C1 segment of cervical spinal cord (tissue), 14 donors: ENCODE measurements around the gene HECW1.
"Not testable (repeated sequence)": the region's sequence is repeated elsewhere in the genome, so short reads cannot be mapped to it uniquely, and the experiment has no call there.

Experiments
- DNase-seq, 14 donors: peaks; one replicate each; lab custom pipeline; 2025; lab: John Stamatoyannopoulos, UW

Gene HECW1

DNA sequence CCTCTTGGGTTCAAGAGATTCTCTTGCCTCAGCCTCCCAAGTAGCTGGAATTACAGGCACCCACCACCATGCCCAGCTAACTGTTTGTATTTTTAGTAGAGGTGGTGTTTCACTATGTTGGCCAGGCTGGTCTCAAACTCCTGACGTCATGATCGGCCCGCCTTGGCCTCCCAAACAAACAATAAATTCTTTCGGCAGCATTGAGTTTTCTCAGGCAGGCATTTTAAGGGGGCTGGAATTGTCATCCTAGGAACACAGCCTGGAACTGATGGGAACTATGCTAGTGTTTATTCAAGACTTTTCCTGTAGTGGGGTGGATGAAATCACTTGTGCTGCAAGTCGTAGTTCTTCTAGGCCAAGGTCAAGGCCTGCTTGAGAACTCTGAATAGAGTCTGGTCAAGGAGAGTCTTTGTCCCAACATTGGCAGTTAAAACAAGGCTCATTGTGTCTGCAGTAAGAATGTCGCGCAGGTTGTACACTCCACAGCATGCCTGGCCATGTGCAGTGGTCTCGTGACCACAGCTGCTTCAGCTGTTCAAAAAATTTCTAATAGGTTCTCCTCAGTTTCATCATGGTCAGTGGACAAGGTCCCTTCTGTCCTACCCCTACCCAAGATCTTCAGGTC, 92.8 kb downstream of the HECW1 start:
- DNase-seq = no peak

DNA sequence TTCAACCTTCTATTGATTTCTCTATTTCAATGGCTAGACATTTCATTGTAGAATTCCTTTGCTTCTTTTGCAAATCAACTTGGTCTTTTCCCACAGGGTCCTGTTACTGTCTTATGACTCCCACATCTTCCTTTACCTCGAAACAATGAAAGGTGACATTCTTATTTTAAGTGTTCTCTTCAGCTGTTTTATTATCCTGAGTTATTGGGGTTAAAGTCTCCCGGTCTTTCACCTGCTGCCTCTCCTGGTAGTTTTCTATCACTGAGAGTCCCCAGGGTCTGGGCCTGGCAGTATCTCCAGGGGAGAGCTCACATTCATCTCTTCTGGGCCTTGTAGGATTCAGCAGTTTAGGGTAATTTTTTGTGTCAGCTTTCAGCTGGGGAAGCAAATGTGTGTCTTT, 95.8 kb downstream of the HECW1 start:
- DNase-seq = no peak

DNA sequence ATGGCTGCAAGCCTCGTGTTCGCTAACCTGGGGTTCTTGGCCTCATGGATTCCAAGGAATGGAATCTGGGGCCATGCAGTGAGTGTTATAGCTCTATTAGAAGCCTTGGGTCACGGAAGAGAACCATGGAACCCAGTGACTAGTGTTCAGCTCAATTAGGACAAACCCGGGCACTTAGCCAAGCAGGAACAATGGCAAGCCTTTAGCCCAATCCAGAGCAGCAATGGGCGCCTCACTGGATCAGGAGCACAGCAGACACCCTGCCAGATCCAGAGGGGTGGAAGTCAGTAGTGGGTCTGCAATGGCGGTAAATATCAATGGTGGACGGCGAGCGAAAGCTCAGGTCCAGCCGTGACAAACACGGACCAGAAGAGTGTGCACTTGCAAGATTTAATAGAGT, 98.1 kb downstream of the HECW1 start:
- DNase-seq = not testable (repeated sequence)

DNA sequence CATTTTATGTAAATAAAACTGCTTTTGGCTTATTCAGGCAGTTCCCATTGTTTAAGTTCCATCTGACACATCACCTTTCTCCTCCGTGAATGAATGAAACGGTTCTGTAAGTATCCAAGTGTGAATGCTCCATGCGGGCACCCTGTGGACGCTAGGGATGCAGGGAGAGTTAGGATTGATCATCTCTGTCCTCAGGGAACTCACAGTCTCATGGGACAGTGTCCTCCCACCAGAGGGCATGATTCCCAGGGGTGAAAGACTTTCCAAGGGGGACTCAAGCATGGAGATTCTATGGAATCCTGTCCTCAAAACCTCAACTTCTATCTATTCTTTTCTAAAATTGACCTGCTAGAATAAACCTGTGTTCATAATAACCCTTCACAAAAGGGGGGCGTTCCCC, 98.8 kb downstream of the HECW1 start:
- DNase-seq = no peak

DNA sequence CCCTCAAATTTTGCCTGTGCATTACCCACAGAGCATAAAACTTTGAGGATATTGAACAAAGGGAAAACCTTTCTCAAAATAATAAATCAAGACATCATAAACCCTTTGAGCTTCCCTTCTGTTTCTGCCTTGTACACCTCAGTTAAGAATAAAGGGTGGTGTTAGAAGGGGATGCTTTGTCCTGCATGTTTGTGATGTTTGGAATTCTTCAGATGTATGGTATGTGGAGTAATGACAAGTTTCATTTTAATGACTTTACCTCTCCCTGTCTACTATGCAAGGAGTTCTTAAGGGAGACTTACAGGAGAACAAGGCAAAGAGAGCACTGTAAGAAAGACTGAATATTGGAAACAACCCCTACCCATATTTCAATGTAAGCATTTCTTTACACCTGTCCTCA, 99.2 kb downstream of the HECW1 start:
- DNase-seq = no peak

DNA sequence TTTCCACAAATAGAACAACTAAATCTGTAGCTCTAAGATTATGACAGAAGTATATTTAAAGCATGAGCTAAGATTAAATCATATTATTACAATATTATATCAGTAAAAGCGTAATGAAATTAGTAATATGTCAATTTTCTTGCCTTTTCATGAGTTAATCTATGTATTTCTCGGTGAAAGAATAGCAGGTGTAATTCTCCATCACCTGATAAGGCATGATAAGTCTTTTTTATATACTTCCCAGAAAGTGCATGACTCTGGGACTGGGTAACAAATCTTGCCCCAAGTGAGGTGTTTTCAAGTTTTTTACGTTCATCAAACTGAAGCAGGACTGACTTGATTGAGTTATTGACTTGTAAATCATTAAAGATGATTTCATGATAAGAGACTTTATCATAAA, 100.5 kb downstream of the HECW1 start:
- no peak for DNase-seq

DNA sequence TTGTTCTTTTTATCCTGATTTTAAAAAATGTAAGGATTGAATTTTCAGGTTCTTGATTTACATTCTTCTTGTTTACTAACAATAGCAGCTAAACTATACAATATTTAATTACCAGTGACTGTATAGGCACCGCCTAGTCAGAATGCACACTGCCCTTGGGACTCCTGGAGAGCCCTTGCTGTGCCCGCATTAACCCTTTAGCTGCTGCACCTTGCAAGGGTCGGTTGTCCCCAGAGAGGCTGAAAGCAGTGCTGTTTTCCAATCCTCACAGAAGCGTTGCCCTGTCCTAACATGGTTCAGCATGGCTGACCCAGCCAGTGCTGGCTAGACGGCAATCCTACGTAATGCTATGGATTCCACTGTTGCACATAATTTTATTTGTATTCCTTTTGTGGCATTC, 102.6 kb downstream of the HECW1 start:
- DNase-seq = no peak

DNA sequence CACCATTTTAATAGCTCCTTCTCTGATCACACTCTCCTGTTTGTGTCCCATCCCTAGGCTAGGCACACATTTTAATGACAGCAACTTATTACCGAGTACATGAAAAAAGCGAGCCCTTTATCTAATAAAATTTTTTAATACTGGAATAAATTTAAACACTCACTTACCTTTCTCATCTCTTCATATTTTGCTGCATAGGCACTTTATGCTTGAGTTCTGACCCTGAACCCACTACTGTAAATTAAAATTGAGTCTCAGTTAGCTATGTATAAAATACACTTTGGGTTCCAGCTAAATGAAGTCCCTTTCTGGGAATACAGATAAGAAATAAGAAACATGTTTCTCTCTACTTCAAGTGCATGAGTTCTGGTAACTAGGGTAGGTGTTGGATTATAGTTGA, 104.6 kb downstream of the HECW1 start:
- no peak for DNase-seq

DNA sequence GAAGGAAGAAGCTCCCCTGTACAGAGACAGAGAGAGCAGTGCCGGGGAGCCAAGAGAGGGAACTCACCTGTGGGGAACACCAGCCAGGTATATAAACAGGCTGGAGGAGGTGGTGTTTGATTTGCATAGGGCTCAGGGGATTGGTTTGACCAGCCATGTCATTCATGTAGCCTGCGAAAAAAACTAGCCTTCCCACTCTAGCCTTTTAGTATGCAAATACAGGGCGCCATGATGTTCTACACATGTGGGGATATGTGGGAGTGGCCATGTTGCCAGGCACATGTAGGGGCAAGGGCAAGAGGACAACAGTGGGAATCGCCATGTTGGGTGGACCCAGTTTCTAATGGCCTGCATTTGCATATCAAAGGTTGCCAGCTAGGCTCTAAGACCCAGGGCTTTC, 106.5 kb downstream of the HECW1 start:
- not testable (repeated sequence) for DNase-seq

DNA sequence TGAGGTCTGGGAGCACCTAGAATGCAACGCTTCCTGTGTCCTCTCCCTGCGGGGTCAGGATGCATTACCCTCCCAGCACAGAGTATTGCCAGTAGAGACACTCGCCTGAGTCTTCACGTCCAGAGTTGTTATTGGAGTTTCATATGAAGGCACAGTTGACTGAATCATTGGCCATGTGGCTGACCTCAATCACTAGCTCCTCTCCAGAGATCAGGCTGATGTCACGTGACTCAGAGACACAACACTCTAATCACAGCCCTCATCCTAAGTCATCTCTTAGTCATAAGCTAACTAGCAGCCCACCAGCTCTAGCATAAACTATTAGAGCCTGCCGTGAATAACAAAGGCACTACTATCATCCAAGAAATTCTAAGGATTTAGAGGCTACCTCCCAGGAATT, 107.8 kb downstream of the HECW1 start:
- DNase-seq = no peak

DNA sequence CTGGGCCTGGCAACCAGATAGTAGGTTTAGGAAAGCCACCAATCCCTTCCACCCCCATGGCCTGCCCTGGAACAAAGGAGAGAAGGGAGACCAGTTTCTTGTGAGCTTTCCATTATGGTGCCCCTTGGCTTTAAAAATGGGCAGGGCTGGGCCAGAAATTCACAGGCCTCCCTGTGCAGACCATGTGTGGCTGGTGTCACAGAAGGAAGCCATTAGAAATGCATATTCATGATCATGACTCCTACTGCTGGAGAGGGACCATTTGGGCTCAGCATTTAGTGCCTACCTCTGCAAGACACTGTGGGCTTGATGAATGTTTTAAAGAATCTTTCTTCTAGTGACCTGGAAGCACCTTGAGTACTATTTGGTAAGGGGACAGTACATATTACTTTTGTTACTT, 108.3 kb downstream of the HECW1 start:
- no peak for DNase-seq

DNA sequence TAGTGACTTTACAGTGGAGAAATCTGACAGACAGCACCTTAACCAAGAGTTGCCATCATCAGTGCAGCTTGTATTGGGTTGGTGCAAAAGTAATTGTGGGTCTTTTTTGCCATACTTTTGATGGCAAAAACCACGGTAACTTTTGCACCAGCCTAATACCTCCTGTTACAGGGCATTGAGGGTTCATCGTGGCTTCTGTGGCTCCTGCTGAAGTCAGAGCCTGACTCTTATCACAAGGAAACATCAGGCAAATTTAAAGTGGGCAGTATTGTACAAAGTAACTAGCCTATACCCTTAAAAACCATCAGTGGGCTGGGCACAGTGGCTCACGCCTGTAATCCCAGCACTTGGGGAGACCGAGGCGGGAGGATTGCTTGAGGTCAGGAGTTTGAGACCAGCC, 117.4 kb downstream of the HECW1 start:
- no peak for DNase-seq

DNA sequence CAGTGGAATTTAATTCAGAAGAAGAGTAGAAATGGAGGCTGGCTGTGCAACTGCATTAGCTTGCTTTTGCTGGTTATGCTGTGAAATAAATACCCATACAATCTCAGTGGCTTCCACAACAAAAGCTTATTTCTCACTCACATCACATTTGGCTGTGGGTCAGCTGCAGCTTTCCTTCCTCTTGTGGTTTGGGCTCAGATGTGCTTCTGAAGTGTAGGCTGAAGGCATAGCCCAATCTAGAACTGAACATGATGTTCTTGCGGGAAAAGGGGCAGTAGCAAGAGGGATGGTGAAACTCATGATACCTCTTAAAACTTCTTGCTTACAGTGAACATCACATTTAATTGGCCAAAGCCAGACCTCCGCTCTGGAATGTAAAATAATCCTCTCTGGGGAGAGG, 119.9 kb downstream of the HECW1 start:
- no peak for DNase-seq

DNA sequence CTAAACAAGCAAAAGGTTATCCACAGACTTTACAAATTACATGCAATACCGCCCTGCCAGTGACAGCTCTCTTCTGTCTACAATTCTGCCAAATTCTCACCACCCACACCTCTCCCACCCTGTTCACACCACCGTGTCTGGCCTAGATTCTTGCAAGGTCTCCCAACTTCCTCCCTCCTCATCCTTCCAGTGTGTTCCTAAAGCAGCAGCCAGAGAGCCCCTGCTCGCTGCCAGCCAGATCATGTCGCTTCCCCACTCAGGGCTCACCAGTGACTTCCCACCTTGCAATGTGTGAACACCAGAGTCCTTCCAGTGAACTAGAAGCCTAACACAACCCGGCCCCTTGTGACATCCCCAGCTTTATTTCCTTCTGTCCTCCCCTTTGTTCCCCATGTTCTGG, 121.6 kb downstream of the HECW1 start:
- no peak for DNase-seq

DNA sequence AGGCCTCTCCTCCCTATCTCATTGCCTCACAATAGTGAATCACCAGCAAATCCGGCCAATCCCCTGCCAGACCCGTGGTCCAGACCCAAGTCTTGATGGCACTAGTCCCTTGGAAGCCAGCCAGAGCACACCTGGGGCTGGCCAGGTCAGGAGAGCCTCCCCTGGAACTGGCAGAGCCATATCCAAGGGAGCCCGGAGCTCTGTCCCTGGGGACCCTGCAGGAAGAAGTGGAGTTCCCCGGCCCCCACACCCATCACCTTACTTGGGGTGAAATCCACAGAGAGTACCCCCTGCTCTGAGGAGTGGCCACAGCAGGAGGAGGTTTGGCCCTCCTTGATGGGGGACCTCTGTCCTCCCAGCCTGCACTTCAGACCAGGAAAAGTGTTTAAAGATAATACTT, 122.5 kb downstream of the HECW1 start:
- DNase-seq = no peak

DNA sequence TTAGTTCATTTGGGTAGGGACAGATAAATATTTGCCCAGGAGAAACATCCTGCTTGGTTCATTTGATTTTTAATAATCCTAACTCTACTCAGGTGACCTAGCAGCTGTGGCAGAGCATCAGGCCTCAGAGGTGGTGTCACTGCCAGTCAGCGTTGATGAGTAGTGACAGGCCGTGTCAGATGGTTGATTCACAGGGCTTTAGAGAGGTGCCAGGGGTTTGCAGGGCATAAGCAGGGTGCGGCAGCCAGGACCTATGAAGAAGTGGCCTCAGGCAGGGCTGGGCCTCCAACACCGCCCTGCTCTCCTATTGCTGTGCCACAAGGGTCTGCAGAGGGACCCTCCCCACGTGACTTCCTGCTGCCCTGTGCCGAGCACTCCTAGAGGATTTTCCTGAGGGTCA, 128.1 kb downstream of the HECW1 start:
- DNase-seq = no peak

DNA sequence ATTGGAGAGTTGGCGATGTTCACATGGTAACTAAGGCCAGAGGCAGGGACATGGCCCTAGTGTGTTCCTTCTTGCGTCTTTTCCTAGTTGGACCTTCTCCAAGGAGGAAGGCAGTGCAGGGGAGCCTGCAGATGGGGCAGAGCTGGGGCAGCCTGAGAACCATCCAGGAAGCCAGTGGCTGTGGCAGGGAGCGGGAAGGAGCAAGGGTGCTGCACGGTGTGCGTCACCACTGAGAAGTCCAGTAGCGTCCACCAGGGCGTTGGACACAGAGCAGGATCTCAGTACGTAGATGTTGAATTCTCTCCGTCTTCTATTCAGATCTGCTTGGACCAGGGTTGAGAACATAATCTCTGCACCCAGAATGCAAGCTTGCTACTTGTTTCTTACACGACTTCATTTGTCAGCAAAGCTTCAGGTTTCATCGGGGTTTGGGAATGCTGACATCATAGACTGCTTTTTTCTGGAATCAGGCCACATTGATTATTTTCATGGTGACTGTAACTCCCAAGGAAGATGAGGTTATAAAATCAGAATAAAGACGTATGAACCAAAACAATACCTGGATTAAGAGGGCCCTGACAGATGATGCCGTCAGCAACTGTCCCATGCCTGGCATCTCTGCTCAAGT, 130.3 kb downstream of the HECW1 start:
- no peak for DNase-seq

DNA sequence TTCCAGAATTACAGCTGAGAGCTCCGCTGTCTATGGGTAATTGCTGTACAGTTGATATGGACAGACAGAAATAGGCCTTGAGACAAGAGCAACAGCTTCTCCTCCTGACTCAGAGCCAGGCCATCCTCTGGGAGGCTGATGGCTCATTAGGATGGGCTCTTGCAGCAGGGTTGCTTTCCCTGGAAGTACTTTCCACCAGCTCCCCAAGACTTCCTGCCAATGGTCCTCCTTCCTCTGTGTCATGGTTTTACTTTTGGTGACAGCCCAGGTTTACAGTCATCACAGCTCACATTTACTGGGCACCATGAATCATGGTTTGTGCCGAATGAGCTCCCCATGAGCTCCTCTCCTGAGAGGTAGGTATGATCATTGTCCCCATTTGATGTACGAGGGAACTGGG, 131.8 kb downstream of the HECW1 start:
- no peak for DNase-seq

DNA sequence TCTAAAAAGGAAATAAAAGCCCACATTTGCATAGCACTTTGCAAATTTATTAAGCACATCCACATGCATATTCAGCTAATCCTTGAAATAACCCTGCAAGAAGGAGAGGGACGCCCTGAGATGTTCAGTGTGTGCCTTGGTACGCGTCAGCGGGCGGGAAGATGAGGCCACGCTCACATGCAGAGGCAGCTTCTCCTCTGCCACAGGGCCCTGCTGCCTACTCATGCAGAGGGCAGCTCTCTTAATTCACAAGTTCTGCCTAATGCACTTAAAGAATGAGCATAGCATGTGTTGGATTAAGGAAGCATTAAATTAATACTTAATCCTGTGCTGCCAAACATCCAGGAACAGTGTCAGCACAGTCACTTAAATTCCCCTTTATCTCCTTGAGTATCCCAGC, 132.3 kb downstream of the HECW1 start:
- no peak for DNase-seq

DNA sequence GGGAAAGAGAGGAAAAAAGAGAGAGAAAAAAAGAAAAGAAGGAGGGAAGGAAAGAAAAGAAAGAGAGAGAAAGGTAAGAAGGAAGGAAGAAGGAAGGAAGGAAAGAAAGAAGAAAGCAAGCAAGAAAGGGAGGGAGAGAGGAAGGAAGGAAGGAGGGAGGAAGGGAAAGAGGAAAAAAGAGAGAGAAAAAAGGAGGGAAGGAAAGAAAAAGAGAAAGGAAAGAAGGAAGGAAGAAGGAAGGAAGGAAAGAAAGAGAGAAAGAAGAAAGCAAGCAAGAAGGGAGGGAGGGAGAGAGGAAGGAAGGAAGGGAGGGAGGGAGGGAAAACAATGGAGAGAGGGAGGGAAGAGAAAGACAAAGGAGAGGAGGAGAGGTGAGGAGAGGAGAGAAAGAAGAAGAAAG, 135.3 kb downstream of the HECW1 start:
- no peak for DNase-seq

DNA sequence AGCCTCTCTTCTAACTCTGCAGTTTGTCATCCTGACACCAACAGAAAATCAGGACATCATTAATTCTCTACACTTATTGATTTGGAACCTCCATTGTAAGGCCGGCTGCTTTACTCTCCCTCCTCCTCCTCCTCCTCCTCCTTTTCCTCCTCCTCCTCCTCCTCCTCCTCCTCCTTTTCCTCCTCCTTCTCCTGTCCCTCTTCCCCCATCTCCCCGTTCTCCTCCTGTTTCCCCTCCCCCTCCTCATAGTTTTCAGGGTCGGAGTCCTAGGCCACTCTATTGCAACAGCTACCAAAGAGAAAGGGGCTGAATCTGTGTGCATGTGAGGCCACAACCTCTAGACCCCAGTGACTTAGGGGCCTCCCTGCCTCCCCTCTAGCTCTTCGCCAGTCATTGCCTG, 136.1 kb downstream of the HECW1 start:
- no peak for DNase-seq

DNA sequence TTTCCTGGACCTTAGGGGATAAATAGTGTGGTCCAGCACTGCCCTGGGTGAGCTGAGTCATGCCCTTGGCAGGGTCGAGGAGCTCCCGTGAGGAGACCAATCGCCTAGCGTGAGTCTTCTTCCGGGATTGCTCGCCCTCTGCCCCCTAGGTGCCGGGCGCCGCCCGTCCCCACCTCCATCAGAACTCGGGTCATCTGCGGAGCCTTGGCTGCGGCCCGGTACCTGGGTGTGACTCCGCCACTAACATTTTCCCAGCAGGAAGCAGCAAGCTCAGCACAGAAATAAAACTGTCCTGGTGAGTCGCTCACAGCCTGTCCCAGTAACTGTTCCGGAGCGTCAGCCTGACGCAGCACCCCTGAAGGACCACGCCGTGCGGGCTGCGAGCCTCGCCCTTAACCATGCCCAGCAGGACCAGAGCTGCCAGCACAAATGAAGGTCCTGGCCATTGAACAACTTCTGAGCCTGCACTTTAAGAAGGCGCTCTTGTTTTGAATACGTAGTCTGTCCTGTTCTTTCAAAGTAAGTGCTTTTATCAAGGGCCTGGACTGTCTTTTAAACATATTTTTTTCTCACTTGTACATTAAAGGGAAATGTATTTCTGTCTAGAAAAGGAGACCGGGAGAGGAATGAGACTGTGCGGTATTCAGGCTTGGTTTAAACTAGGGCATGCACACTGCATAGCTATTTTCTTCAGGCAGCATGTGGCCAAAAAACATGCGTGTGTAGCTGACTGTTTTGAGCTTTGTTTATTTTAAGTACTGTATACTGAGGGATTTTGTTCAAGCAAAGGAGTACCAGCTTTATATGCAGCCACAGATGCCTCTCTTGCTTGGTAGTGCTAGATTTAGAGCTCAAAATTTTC, 136.7 kb downstream of the HECW1 start:
- DNase-seq = peak in 2 of 14 donors; percentile 8 to 22

DNA sequence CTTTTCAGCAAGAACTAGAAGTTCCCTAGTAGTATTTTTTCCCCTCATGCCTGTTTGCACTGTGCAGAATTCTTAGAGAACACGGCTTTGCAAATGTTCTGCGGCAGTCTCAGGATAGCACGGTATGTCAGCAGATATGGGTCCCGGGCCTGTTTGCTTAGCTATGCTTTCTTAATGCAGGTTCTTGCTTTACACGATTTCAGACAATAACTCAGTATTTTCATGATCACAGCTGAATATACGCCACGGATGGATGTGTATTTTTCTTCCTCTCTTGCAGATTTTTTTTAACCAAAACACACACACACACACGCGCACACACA, 137.3 kb downstream of the HECW1 start:
- DNase-seq = peak in 1 of 14 donors; percentile 22
